T-helper 22 cell (primary cell): ENCODE results near the gene MAS1L.
"Not testable (repeated sequence)": the region's sequence is repeated elsewhere in the genome, so short reads cannot be mapped to it uniquely, and the experiment has no call there.

Experiments
- DNase-seq: peaks from one replicate; pipeline ENCODE4 v3.0.0-alpha.2; 2020; ENCODE audit warnings: low read depth

MAS1L gene

DNA sequence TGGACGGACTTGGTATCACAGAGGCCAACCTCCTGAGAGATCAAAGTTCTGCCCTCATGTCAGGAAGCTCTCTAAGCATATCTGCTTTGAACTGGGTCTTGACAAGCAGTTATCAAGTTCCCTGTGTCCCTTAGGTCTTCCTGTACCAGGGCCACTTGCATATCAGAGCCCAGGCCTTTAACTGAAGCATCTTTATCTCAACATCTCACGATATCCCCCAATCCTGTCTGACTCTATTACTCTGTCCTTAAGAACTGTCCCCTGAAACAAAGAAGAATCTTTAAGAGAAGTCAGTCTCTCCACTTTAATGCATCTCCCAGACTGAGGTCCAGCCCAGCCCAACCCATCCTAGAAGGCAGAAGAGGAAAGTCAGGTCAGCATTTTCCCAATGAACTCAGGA, 8.2 kb downstream of the MAS1L start:
- no peak for DNase-seq

DNA sequence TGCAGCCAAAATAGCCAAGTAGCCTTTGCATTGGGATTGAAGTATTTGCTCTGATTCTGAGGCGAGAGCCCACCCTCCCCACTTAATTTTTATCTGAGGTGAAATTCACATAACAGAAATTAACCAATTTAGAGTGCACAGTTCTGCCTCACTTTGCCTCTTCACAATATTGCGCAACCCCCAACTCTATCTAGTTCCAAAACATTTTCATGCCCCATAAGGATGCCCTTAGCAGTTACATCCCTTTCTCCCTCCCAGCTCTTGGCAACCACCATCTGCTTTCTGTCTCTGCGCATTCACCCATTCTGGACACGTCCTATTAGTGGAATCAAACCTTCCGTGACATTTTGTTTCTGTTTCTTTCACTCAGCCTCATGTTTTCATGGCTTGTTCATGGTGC, 9.0 kb downstream of the MAS1L start:
- no peak for DNase-seq

GRCh38 chr6:29477923-29478450, 9.8 kb downstream of the MAS1L start:
- DNase-seq: no peak

DNA sequence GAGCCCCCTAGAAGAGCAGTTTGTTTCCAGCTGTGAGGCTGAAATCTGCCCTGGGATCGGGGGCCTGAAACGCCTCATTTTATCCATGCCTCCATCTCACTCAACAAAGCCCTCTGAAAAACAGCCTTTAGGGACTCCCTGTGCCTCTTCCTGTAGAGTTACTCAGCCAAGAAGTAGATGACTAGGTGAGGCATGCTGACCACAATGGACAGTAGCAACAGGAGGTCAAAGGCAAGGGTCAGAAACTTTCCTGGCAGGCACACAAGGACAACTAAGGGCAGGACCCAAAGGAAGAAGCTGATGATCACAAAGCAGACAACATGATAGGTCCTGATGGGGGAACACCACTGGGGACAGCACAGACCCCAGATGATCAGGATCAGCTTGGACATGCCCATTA, 12.8 kb downstream of the MAS1L start:
- DNase-seq: no peak

- no peak for DNase-seq
Measured at GRCh38 chr6:29466241-29466640, 21.5 kb downstream of the MAS1L start.

GRCh38 chr6:29465801-29466200, 22.0 kb downstream of the MAS1L start:
- DNase-seq: no peak

DNA sequence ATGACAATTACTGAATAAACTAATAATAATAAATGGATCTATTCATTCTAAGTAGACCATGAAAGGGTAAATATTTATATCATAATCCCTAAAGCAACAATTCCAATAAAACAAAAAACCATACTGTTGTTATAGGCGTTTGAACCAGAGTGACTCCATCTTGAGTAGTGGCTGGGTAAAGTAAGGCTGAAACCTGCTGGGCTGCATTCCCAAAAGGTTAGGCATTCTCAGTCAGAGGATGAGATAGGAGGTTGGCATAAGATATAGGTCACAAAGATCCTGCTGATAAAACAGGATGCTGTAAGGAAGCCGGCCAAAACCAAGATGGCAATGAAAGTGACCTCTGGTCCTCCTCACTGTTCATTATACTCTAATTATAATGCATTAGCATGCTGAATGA, 22.5 kb downstream of the MAS1L start:
- DNase-seq: no peak

- no peak for DNase-seq
Measured at GRCh38 chr6:29462022-29462421, 25.7 kb downstream of the MAS1L start.

- DNase-seq: no peak
Measured at GRCh38 chr6:29461021-29461814, 26.5 kb downstream of the MAS1L start.

GRCh38 chr6:29456971-29457370, 30.8 kb downstream of the MAS1L start, which contains the start of the genes OR11A1 and OR2H1:
Gene OR11A1, minus strand, starts transcription at chr6:29457071. Its CDS starts 29,430 bp downstream, at chr6:29427641.
Gene OR2H1, plus strand, starts transcription at chr6:29457155. Its CDS starts 4,615 bp downstream, at chr6:29461770.
- DNase-seq: no peak

DNA sequence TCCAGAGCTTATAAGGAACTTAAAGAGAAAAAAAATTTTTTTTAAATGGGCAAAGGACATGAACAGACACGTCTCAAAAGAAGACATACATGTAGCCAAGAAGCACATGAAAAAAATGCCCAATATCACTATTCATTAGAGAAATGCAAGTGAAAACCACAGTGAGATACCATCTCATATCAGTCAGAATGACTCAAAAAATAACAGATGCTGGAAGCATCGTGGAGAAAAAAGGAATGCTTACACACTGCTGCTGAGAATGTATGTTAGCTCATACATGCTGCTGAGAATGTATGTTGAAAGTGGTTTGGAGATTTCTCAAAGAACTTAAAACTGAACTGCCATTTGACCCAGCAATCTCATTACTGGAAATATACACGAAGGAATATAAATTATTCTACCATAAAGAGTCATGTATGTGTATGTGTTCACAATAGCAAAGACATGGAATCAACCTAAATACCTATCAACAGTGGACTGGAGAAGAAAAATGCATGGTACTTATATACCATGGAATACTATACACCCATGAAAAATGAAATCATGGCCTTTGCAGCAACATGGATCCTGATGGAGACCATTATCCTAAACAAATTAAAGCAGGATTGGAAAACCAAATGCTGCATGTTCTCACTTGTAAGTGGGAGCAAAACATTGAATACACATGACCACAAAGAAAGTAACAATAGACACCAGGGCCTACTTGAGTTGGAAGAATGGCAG, 36.1 kb downstream of the MAS1L start:
- no peak for DNase-seq

DNA sequence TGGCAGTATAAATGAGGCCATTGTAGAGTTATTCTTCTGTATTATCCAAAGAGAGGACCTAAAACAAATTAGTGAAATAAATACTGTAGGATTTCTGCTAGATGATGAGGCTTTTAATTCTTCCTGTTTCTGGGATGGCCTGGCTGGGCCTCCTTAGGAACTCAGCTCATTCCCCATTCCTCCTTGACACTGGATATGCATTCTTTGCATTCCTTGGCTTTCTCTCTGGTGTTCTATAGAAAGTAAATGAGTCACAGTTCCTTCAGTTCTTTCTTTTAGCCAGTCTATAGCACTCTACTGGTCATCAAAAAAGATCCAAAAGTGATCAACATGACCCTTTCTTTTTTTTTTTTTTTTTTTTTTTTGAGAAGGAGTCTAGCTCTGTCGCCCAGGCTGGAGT, 40.1 kb downstream of the MAS1L start:
- no peak for DNase-seq

GRCh38 chr6:29444031-29444430, 43.7 kb downstream of the MAS1L start:
- not testable (repeated sequence) for DNase-seq

DNA sequence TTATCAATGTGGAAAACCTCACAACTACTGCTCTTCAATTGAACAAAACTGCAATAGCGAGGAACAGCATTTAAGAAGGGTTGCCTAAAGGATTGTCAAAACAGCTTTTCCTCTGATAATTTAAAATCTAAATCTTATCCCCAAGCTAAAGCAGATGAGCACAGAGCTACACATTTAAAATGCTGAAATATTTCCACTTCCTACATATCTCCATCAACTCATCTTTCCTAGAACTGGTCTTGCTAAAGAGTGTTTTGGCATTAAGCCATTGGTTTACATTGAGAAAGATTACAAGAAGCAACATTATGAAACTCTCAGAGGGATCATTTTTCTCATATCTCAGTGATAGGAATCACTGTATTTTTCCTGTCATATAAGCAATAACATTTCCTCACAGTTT, 45.0 kb downstream of the MAS1L start:
- no peak for DNase-seq

GRCh38 chr6:29439006-29439405, 48.8 kb downstream of the MAS1L start, which contains the start of gene OR10C1:
Gene OR10C1, plus strand, starts transcription at chr6:29439306. Its CDS starts 710 bp downstream, at chr6:29440016.
- DNase-seq: no peak

GRCh38 chr6:29436730-29437129, 51.0 kb downstream of the MAS1L start:
- not testable (repeated sequence) for DNase-seq
